HUDEP-2 (cell line): Measurements from ENCODE around the gene COMT.
A peak's percentile ranks its signal among the peaks of the same experiment; 100 is the strongest.

Experiments
- DNase-seq, 76 experiments: peaks; one replicate each; lab custom pipeline; 2025; ENCODE audit not compliant: unreplicated experiment in 76 of 76; lab: John Stamatoyannopoulos, UW

COMT gene

DNA sequence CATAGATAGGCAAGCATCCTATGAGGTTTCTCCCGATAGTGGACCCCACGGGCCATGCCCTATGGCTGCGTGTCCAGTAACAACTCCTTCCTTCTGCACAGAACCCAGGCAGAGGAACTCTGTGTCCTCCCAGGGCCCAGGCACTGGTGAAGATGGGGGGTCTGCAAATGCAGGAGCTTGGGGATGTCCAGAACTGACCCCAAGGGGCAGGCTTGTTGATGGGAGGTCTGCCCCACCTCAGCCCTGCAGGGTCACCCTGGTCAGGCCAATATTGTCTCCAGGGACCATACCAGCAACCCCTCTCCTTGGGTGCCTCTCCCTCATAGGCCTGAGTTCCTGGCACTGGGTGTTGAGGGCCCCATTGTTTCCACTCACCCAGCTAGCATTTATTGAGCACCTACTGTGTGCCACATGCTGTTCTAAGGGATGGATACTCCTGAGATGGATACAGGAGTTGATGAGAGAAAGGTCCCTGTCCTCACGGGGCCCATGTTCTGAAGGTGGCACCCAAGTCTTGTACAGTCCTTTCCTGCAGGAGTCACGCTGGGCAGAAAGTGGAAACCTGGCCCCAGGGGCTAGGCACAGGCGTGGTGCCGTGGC lies 26.4 kb downstream of the COMT start:
- DNase-seq, result no peak

DNA sequence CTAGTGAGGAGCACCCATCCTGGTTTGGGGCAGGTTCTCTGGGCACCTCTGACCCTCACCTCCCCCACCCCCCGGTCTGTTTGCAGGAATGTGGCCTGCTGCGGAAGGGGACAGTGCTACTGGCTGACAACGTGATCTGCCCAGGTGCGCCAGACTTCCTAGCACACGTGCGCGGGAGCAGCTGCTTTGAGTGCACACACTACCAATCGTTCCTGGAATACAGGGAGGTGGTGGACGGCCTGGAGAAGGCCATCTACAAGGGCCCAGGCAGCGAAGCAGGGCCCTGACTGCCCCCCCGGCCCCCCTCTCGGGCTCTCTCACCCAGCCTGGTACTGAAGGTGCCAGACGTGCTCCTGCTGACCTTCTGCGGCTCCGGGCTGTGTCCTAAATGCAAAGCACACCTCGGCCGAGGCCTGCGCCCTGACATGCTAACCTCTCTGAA lies 26.9 kb downstream of the COMT start:
- DNase-seq, result no peak

DNA sequence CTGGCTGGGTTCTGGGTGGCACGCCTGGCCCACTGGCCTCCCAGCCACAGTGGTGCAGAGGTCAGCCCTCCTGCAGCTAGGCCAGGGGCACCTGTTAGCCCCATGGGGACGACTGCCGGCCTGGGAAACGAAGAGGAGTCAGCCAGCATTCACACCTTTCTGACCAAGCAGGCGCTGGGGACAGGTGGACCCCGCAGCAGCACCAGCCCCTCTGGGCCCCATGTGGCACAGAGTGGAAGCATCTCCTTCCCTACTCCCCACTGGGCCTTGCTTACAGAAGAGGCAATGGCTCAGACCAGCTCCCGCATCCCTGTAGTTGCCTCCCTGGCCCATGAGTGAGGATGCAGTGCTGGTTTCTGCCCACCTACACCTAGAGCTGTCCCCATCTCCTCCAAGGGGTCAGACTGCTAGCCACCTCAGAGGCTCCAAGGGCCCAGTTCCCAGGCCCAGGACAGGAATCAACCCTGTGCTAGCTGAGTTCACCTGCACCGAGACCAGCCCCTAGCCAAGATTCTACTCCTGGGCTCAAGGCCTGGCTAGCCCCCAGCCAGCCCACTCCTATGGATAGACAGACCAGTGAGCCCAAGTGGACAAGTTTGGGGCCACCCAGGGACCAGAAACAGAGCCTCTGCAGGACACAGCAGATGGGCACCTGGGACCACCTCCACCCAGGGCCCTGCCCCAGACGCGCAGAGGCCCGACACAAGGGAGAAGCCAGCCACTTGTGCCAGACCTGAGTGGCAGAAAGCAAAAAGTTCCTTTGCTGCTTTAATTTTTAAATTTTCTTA lies 27.8 kb downstream of the COMT start:
- DNase-seq, result no peak

DNA sequence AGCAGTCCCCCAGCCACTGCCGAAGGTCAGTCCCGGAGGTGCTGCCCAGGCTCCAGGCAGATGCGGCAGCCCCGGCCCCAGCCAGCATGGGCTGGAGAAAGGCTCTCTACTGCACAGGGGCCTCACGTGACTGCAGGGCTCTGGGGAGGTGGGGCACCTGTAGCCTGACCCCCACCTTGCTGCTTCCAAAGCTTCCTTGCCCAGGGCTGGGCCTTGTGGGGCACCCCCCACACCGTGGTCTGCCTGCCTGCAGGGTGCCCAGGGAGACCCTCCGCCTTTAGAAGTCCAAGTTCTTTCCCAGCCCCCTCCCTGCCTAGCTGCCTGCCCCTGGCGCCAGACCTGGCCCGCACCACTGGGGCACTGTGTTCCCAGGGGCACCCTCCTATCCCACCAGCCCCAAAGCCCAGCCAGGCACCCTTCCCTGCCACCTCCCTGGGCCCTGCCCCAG lies 28.5 kb downstream of the COMT start:
- DNase-seq, result no peak

- peak in 62 of 76 experiments; percentile 5 to 74 (median 48) for DNase-seq
These were observed 29.1 kb downstream of the COMT start for GRCh38 chr22:19970479-19971275.

DNA sequence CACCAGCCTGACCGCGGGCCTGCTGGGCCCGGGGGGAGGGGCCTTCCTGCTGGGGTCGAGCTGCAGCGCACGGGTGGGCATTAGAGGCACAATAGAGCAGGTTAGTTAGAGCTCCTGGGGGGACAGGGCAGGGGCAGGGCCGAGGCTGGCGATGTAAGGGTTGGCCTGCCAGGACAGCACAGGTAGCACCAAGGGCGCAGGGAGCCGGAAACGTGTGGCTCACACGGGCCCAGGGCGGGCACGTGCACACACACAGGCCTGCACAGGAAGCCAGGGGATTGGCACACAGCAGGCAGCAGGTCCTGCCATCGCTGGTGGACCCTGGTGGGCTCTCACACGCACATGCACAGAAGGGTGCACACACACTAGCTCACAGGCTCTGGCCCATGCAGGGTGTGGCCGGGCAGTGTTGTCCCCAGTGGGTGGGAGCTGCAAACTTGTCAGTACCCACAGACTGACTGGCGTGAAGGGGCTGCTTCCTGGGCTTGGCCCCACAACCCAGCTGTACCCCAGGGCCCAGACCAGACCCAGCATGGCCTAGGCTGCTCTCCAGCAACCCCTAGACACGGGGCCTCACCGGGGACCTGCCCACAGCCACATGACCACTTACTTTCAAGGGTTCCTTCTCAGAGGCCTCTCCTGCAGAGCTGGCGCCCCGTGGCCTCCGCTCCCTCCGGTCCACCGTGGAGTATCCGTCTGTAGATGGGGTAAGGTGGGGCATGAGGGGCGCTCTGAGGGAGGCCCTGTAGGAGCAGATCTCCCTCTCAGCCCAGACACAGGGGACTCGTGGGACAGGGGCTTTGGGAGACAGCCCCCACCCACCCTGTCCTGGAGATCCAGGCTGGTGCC lies 29.9 kb downstream of the COMT start:
- no peak for DNase-seq

GRCh38 chr22:19972251-19972650 lies 30.7 kb downstream of the COMT start:
- no peak for DNase-seq

GRCh38 chr22:19972652-19973550 lies 31.3 kb downstream of the COMT start:
- no peak for DNase-seq

- no peak for DNase-seq
These were observed 32.1 kb downstream of the COMT start for GRCh38 chr22:19973551-19974267.

DNA sequence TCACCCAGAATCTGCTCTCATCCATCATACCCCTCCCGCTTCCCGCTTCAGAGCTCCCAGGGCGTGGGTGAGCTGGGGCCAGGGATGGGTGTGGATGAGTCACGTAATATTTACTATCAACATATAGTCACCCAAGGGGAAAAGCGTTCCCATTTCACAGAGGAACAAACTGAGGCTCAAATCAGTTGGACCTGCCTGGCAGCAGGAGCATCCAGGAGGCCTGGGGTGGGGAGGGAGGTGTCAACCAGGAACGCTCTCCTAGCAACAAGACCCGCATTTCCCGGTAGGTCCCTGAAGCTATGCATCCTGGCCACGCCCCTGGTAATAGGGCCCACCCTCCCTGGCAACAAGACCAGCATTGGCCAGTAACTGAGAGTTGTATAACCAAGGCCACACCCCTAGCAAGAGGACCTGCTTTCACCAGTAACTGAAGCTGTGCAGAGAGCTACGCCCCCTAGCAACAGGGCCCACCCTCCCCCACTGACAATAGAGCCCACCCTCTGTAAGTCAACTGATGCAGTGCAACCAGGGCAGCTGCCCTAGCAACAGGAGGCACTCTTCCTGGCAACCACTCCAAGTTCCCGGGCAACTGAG lies 32.8 kb downstream of the COMT start:
- peak in 50 of 76 experiments; percentile 3 to 73 (median 36) for DNase-seq

DNA sequence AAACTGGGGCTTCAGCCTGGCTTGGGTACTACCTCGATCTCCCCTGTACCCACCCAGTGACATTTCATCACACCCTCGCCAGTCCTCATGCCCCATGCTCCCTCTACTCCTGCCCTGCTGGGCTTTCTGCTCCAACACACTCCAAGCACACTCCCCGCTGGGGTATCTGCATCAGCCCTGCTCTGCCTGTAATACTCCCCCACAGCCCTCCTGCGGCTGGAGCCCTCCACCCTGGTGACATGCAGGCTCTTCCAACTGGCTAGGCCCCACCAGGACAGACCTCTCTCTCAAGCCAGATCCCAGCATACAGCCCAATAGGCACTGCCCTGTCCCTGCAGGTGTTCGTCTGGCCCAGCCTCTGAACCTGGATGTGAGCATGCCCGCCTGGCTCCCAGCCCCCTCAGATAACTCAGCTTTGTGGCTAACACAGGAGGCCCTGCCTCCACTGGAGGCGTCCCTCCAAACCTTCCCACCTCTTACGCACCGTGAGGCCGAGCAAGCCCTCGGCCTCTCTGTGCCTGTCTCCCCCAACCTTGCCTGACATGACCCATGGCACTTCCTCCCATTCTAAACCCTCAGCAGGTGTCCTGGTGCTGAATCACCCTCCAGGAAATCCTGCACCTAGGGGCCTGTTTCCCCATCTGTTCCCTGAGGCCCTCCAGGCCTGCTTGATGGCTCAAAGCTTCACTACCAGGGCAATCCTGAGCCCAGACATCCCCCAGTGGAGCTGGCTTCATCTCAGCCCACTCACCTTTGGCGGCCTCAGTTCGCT lies 33.5 kb downstream of the COMT start:
- DNase-seq, result peak in 8 of 76 experiments; percentile 8 to 28 (median 15)

DNA sequence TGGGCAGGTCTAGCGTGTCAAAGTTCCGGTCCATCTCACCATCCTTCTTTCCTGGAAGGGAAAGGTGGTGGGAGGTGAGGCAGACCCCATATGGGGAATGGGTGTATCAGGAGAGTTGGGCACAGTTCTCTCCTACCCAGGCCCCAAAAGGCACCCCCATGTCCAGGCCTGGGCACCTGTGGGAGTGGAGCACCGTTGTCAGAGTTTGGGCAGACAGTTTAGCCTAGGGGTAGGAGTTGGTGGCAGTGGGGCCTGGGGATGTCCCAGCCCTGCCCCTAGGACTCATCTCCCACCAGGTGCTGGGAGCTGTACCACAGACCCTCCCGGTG lies 34.1 kb downstream of the COMT start:
- DNase-seq, result no peak

- DNase-seq, result no peak
These were observed 35.1 kb downstream of the COMT start for GRCh38 chr22:19976671-19977070.

- no peak for DNase-seq
These were observed 36.0 kb downstream of the COMT start for GRCh38 chr22:19977296-19978243.

GRCh38 chr22:19978748-19979147 lies 37.2 kb downstream of the COMT start:
- no peak for DNase-seq

DNA sequence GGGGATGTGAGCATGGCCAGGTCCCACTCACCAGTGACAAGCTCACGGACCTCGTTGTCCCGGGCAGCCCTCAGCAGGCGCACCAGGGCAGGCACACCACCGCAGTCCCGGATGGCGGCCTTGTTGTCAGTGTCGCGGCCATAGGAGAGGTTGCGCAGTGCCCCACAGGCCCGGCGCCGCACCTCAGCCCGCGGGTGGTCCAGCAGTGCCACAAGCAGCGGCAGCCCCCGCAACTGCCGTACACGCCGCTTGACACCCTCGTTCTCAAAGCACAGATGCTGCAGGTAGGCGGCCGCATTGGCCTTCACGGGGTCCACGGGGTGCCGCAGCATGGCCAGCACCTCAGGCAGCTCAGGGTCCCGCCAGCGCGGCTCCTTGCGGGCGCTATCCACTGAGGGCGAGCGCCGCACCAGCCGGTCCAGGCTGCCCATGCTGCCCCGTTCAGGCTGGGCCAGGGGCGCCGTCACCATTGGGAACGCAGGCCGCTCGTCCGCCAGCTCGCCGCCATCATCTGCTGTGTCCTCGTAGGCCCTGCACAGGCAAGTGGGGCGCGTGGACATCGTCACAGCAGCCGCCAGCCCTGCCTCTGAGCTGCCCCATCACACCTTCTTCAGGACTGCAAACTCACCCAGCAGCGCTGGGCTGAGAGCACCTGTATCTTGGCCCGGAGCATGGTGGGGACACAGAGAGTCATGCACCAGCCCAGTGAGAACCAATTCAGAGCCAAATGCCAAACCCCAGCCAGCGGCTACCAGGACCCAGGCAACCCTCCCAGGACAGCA lies 38.3 kb downstream of the COMT start:
- no peak for DNase-seq
